GM18502 (cell line): ENCODE measurements around the gene SLC9A7.
"Not testable (repeated sequence)": the region's sequence is repeated elsewhere in the genome, so short reads cannot be mapped to it uniquely, and the experiment has no call there.

Experiments
- ATAC-seq: cut with Tn5 transposase; IDR thresholded peaks from one replicate; pipeline ENCODE4 v1.9.1; 2021; ENCODE audit warnings: mild to moderate bottlenecking; ENCODE audit not compliant: unreplicated experiment, poor library complexity

The SLC9A7 gene

DNA sequence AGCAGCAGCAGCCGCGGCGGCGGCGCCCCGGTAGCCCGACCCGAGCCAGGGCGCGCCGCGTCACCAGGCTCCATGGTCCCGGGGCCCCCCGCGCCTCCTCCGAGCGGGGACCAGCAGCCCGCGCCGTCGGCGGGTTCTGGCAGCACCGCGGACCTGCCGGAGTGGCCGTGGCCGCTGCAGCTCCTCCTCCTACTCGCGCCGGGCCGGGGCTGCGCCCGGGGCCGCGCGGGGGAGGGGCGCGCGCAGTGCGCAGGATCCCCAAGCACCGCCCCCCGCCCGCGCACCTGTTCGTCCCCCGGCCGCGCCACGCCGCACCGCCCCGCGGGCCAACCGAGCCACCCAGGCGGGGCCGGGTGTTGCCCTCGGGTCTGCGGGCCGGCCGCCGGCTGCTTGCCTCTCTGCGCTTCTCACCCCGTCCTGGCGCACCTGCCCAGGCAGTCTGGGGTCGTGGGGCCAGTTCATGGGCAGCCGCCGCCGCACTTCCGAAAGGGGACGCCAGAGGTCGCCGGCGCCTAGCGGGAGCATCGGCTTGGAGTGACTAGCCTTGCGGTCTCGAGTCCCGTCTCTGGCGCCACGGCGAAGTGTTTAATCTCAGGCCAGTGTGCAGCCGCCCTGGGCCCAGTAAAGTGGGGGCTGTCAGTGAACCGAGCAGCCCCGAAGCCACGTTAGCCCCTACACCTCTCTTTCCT is at the start of gene SLC9A7:
Gene SLC9A7 (minus strand): TSS at position 163 of the 689 bp plus-strand sequence. CDS start 89 bp downstream, at position 74.
- peak; percentile 64 for ATAC-seq

DNA sequence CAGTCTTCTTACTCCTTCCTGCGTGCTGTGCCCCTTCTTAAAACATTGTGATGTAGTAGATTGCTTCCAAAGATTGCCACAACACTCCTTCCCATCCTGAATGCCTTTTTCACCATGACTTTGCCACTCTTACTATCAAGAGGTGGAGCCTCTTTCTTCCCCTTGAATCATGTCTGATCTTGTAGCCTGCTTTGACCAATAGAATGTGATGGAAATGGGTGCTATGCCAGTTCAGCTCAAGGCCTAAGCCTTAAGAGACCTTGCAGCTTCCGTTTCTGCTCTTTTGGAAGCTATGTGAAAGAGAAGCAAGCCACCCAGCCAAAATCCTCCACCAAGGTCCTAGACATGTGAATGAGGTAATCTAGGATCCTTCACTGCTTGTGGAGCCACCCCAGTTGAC is 46.4 kb upstream of the SLC9A7 start:
- no peak for ATAC-seq

DNA sequence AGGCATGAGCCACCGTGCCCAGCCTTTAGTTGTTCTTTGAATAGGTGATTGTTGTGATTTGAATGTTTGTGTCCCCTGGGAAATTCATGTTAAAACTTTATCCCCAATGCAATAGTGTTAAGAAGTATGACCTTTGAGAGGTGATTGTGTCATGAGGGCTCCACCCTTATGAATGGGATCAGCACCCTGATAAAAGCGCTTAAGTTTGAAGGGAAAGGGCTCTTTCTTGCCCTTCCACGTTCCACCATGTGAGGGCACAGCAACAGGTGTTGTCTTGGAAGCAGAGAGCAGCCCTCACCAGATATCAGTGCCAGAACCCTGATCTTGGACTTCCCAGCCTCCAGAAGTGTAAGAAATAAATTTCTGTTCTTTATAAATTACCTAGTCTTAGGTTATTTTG is 44.2 kb upstream of the SLC9A7 start:
- ATAC-seq = no peak

DNA sequence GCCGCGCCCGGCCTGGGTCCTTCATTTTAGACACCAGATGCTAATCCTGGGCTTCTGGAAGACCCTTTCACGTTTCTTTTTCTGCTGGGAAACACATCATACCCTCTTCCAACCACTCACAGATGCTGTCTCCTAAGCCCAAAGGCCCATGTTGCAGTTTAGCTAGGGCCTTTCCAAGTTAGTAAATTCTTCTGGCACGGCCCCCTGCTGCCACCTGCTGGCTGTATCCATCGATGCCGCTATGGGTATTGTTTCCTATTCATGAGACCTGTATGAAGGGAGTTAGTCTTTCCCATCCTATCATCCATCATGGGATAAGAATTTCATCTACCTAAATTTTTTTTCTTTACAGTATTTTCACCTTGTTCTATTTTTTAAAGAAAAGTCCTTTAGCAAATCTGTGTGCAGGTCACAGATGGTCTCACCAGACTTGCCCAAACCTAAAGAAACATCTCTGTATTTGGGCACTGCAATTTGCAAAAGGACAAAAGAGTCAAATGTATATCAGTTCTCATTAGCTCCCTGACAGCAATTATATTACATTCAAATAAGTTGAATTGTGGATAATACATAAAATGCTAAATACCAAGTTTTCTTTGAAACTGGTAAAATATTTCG is 37.8 kb upstream of the SLC9A7 start:
- ATAC-seq = peak; percentile 48

DNA sequence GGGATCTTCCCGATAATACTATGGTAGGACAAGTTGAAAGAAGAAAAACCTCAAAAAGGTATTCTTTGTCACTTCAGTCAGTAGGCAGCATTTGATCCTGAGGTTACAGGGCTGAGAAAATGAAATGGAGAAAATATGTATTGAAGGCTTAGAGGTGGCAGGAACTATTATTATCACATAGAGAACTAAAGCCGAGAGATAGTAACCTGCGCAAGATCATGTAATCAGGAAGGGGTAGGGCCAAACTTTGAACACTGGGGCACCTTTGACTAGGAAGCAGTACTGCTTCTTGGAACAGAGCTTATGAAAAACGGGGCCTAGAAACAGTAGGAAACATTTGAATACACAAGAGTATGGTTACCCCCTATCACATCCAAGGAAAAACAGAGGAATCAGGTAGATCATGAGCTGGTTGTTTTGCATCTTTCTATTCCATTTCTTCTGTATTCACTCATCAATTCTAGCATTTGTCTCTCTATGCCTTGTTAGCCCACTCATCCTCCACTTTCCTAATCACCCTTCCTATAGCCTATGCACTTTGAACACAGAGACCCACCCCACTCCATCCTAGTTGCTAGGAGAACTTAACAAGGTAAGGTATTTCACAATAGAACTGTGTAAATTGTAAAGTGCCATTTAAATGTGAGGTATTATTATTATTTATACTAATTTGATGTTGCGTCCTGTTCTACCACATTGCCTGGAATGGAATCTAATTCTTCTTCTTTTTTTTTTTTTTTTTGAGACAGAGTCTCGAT is 34.6 kb upstream of the SLC9A7 start:
- ATAC-seq = no peak

DNA sequence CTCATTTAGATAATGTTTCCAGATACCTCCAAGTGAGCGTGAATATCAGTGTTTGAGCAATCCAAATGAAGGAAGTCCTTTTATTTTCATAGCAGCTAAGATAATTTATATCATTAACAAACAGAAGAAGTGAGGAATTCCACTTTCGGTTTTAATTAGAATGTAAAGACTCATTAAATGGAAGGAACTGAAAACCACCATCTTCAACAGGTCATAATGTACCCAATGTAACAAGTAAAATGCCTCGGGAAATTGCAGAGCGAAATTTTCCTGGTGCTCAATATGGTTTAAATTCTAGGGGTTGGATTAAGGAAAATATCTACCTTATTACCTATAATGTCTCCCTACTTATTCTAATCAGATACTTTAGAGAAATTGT is 33.9 kb upstream of the SLC9A7 start:
- ATAC-seq = peak; percentile 40

DNA sequence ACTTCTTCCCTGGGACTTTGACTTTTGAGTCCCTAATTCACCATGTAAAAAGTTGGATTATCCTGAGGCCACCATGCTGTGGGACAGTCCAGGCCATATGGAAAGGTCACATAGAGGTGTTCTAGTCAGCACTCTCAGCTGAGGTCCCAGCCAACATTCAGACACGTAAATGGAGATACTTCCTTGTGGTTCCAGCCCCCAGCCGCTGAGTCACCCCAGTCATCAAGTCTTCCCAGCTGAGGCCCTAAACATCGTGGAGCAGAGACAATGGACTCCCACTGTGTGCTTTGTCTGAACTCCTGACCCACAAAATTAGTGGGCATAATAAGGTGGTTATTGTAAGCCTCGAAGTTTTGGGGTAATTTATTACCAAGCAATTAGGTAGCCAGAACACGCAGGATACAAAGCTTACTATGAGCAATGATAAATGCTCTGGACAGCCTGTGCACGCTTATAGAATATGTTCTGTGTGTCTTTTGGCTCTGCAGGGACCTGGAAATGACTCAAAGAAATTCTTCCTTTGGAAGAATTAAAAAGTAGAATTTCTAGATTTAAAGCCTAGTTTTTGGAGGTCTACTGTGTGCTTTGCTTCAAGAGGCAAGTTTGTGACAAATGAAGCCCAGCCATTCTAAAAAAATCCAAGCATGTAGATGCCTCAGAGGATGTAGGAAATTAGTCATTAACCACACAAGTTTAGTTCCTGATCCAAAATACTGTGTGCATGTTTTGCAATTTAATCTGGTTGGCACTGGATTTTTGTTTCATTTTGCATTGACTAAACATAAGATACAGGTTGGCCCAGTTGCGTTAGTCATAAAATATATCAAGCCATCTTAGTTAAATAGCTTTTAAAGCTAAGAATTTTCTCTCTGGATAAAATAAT is 33.2 kb upstream of the SLC9A7 start:
- ATAC-seq = peak; percentile 74

DNA sequence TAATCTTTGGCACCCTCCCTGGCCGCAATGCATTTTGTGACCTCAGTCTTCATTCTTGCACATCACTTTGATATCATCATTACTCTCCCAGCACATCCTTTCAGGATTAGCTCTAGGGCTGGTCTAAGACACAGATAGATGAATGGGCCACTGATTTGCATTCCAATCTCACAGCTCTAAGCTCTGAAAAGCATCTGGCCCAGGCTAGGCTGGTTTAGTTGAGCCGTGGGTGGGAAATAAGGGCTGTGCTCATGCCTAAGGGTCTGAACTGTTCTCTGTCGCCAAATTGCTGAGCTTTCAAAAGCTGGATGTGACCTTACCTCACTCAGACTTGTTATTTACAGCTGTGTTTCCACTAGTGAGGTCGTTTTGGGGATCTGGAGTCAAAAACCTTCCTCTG is 30.0 kb upstream of the SLC9A7 start:
- ATAC-seq = no peak

DNA sequence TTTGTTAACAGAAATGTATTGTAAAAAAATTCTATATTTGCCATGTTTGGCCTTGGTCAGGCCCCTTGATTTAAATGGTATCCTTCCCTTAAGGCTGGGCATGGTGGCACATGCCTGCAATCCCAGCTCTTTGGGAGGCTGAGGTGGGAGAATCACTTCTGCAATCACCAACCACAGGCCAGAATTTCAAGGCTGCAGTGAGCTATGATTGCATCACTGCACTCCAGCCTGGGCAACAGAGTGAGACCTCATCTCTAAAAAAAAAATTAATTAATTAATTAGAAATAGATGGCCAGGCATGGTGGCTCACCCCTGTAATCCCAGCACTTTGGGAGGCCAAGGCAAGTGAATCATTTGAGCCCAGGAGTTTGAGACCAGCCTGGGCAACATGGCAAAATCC is 25.5 kb upstream of the SLC9A7 start:
- not testable (repeated sequence) for ATAC-seq

DNA sequence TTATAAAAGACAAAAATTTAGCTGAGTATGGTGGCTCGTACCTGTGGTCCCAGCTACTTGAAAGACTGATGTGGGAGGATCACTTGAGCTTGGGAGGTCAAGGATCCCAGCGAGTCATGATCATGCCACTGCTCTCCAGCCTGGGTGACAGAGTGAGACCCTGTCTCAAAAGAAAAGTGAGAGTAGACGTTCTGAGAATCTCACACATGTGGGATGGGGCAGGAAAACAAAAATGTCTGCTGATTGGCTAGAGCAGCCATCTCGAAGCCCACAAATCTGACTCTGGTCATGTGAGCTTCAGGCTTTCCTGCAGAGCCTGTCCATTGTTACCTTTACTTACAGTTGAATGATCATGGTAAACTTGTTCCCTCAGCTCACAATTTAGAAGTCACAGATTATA is 23.1 kb upstream of the SLC9A7 start:
- ATAC-seq = no peak

DNA sequence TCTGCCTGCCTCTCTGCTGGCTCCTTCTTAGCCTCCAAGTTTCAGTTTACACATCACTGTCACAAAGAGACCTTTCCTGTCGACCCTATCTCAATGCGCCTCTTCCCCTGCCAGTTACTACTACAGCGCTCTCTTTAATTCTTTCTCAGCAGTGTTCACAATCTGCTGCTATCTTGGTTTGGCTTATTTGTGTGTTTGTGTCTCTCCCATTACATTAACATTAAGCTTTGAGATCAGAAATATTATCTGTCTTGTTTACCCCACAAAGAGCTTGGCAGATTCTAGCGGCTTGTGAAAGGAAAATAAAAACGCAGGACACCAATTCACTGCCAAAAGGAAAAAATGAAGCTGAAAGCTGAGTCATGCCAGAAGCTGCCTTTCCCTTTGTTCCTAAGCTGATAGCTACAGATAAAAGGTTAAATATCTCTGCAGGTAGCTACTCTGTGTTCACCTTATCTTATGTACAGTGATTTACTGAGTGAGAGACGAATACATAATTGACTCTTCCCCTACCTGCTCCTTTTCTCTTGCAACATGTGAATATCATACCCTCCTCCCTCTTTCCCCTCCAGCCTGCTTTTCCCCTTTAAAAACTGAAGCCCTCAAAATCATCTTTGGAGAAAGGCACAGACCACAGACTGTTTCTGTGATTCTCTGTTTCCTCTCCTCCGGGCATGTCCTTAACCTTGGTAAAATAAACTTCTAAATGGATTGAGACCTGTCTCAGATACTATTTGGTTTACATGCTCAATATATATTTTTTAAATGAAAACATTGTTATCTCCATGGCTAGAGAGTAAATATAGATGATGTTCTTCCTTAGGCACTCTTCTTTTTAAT is 19.3 kb upstream of the SLC9A7 start:
- no peak for ATAC-seq

DNA sequence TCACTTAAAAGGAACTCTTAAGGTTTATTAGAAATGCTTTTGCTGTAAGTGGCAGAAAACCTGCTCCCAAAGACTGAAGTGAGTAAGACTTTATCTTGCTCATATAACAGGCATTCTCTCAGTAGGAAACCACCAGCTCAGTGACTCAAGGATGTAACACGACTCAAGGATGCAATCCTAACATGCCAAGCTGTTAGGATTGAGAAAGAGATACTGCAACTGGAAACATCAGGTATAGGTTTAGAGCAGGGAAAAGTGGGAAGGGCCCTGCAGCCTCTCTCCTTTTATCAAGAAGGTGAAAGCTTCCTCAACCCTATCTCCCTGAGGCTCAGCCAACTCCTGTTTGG is 11.9 kb upstream of the SLC9A7 start:
- ATAC-seq = no peak

DNA sequence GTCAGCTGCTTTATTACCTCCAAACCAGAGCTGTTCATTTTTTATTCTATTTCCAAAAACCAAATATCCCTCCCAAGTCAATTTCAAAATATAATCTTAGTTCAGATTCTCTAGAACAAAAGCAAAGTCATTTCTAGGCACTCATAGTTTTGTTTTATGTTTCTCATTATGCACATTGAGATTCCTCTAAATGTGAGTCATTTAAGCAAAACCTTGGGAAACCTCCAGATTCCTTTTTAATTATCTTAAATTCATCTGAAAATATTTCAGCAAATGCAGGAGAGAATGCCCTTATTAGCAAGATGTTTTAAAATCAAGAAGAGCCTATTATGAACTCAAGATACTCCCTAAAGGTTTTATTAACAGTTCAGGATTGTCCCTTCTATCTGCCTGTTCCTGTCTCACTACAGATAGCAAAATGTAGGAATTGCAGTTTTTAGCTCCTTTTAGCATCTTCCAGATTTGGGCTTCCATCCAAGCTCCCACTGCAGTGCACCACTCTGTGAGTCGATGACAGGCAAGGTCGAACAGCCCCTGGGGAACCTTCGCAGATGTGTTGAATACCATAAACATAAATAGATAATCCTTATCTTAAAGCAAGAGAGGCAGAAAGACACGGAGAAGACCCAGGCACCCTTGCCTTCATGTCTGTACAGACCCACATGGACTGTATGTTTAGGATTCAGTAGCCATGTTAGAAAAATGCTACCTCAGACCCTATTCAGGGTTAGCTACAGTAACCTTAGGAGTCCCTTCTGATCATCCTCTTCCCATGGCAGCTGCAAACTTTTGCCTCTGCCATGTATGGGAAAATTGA is 11.3 kb upstream of the SLC9A7 start:
- ATAC-seq = no peak

DNA sequence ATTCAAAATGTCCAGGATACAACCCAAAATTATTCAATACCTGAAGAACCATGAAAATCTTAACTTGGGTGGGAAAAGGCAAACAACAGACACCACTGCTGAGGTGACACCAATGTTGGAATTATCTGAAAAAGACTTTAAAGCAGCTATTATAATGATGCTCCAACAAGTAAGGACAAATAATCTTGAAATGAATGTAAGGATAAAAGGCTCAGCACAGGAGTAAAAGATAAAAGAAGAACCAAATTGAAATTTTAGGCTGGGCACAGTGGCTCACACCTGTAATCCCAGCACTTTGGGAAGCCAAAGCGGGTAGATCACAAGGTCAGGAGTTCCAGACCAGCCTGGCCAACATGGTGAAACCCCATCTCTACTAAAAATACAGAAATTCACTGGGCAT is 4.0 kb upstream of the SLC9A7 start:
- ATAC-seq = no peak

DNA sequence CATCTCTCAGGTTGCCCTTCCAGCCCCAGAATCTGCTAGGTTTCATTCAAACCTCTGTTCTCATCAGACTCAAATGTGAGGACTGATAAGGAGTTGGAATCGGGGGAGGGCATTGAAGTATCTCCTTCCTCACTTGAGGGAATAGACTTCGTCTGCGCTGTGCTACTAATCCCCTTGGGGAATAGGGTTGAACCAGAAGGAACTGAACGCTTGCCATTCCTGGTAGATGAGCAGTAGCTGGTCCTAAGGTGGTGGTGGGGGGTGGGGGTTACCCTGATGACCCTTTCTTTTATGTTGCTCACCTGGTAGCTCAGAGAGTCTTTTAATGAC is 692 bp upstream of the SLC9A7 start:
- no peak for ATAC-seq

DNA sequence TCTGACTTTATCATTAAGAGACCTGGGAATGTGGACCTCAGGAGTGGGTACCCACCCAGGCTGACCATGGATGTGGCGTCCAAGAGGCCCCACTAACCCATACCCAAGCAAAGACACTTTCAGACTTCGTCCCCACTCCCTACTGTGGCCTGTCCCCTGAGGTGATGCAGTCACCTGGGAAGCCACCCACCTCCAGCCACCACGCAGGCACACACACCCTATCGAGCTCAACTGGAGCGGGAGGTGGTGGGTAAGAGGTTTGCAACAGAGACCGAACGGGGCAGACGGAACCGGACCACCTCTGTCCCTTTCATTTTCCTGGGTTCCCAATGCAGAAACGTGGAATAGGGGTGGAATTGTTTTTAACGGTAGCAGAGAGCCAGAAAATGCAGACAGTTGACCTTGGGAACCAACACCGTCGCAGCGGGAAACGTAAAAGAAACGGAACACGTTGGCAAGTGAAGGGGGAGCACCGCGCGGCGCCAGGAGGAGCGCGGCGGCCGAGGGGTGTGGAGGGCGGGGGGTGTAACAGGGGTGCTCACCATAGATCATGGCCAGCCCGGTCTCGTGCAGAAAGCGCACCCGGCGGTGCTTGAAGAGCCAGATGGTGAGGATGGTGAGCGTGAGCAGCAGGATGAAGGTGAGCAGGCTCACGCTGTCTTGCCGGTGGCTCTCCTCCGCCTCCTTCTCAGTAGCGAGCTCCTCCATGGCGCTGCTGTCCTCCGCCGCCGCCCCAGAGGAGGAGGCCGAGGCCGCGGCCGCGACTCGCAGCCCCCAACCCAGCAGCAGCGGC is 559 bp downstream of the SLC9A7 start:
- peak; percentile 16 for ATAC-seq

DNA sequence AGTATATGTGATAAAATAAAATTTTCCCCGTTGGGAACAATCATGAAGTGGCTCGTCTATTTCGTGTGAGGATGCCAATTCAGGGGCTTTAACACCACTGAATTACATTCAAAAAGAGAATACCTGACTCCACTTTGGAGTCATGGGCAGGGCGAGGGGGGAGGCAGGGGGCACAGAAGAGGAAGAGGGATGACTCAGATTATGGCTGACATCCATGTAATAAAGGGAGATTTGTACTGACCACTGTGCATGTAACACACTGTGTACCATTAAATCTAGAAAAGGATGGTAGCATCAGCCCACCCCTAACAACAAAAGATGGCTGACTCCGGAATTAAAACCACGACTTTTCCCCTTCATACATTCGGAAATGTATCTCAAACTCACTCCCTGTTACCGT is 1.3 kb downstream of the SLC9A7 start:
- no peak for ATAC-seq

DNA sequence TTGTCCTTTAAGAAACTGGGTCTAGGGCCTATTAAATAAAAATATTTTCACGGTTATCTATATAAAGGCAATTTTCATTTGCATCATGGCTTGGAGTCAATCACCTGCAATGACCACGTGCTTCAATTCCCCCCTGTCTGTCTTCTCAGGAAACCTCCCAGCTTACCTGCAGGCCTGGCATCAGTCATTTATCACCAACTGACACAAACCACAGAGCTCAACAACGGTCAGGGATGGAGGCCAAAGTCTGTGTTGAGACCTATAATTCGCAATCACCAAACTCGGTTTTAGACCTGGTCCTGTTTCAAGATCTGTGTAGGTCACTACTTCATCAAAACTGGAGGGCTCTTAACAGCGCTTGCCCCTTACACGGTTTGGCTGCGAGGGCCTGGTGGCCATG is 1.9 kb downstream of the SLC9A7 start:
- ATAC-seq = no peak
